Measurements from ENCODE around the gene COX19.

COX19 gene

GRCh38 chr7:970744-971143, 4.6 kb downstream of the COX19 start:
- H3K27ac ChIP-seq, result no peak overlapping the region
- TF ChIP-seq ZFX (IDR thresholded peaks at IDR 0.05), result no peak
- TF ChIP-seq CTCF (conservative IDR thresholded peaks at IDR 0.05), result no peak

GRCh38 chr7:969403-969802, 5.9 kb downstream of the COX19 start:
- TF ChIP-seq ZFX (IDR thresholded peaks at IDR 0.05), result no peak
- no peak for TF ChIP-seq CTCF (conservative IDR thresholded peaks at IDR 0.05)
- H3K27ac ChIP-seq, result no peak overlapping the region

- TF ChIP-seq ZFX (IDR thresholded peaks at IDR 0.05) (no peak), CTCF (conservative IDR thresholded peaks at IDR 0.05) (no peak)
- no peak overlapping the region for H3K27ac ChIP-seq
These were observed 6.9 kb downstream of the COX19 start for GRCh38 chr7:968205-969105.

GRCh38 chr7:967361-968082, 7.8 kb downstream of the COX19 start:
- no peak overlapping the region for H3K27ac ChIP-seq
- TF ChIP-seq ZFX (IDR thresholded peaks at IDR 0.05) (no peak), CTCF (conservative IDR thresholded peaks at IDR 0.05) (no peak)

- no peak overlapping the region for H3K27ac ChIP-seq
- TF ChIP-seq CTCF (conservative IDR thresholded peaks at IDR 0.05), result no peak
- no peak for TF ChIP-seq ZFX (IDR thresholded peaks at IDR 0.05)
These were observed 8.9 kb downstream of the COX19 start for GRCh38 chr7:966291-967069.

- H3K27ac ChIP-seq, result no peak overlapping the region
- no peak for TF ChIP-seq ZFX (IDR thresholded peaks at IDR 0.05)
- no peak; the same call in 1 of the 2 replicates for TF ChIP-seq CTCF (conservative IDR thresholded peaks at IDR 0.05)
These were observed 10.7 kb downstream of the COX19 start for GRCh38 chr7:964401-965231.

Data from C4-2B (cell line).